Spleen (tissue), 11 donors: ENCODE measurements around the gene RAB3B. TPM values are rescaled to one million over a fixed set of nuclear protein-coding genes. Genes with fewer than 3 reads are reported as not detected.

Experiments used
- DNase-seq: peaks from one replicate; pipeline ENCODE4 v3.0.0-alpha.2; 2020
- H3K27ac ChIP-seq, 8 donors: fragments of 200-600 bp; sonication (generic) in 7 of 8; 1 replicate in 4 of 8; 2 replicates in 4 of 8; pipeline versions ENCODE4 v1.5.0 to v1.8.0; 2016 to 2021; ENCODE audit warnings: inconsistent platforms in 4 of 8, mild to moderate bottlenecking in 4 of 8, moderate library complexity in 1 of 8
- H3K27me3 ChIP-seq, 7 donors: fragments of 200-600 bp; sonication (generic) in 6 of 7; replicated peaks in 1 of 7; 1 replicate in 4 of 7; 2 replicates in 3 of 7; pipeline versions ENCODE4 v1.5.0 to v1.8.0; 2016 to 2021; ENCODE audit warnings: inconsistent platforms in 3 of 7, mild to moderate bottlenecking in 1 of 7
- H3K36me3 ChIP-seq, 6 donors: fragments of 200-600 bp; sonication (generic) in 5 of 6; 1 replicate in 4 of 6; 2 replicates in 2 of 6; pipeline versions ENCODE4 v1.5.0 to v1.8.0; 2016 to 2021; ENCODE audit warnings: inconsistent platforms in 2 of 6
- H3K4me1 ChIP-seq, 6 donors: fragments of 200-600 bp; sonication (generic) in 5 of 6; 1 replicate in 3 of 6; 2 replicates in 3 of 6; pipeline versions ENCODE4 v1.5.0 to v1.8.0; 2016 to 2021; ENCODE audit warnings: inconsistent platforms in 3 of 6
- H3K4me3 ChIP-seq, 8 donors: fragments of 200-600 bp; sonication (generic) in 7 of 8; 1 replicate in 4 of 8; 2 replicates in 4 of 8; pipeline versions ENCODE4 v1.5.0 to v1.8.0; 2016 to 2021; ENCODE audit warnings: inconsistent platforms in 4 of 8, mild to moderate bottlenecking in 4 of 8, moderate library complexity in 2 of 8
- H3K9me3 ChIP-seq, 8 donors: fragments of 200-600 bp; sonication (generic) in 7 of 8; 1 replicate in 4 of 8; 2 replicates in 4 of 8; pipeline versions ENCODE4 v1.5.0 to v1.8.0; 2016 to 2021; ENCODE audit warnings: inconsistent platforms in 4 of 8
- POLR2A ChIP-seq, 3 donors: fragments of 450-650 bp; IDR thresholded peaks; one replicate each; pipeline ENCODE4 v1.5.1; 2017; ENCODE audit warnings: antibody characterized with exemption in 3 of 3, mild to moderate bottlenecking in 1 of 3
- POLR2AphosphoS5 ChIP-seq, 3 donors: sonication (generic); formaldehyde crosslinking; IDR thresholded peaks; one replicate each; pipeline ENCODE4 v1.5.1; 2017; ENCODE audit warnings: antibody characterized with exemption in 3 of 3
- WGBS, 5 donors: extraction: QIAGEN DNeasy Blood & Tissue Kit in 3 of 5; methylation state at CpG; one replicate each; pipeline versions ENCODE4 v1.1.5 to v1.1.7; 2013 to 2018; 5-methylcytosine and 5-hydroxymethylcytosine counted together
- intact Hi-C: fragments of 100-400 bp; cut with DNase I; formaldehyde crosslinking; loops from one replicate; pipeline ENCODE4 v1.15.0; 2023; ENCODE audit warnings: low total_unique reads
- polyA plus RNA-seq, 3 donors: library from polyadenylated mRNA; stranded (reverse); fragments of 200-250 nt; gene quantifications; one replicate each; pipeline ENCODE4 v1.2.1, GENCODE V29; 2013
- total RNA-seq, 7 donors: library from RNA; depleted of rRNA in 3 of 7; stranded (reverse); fragments of >200 nt in 3 of 7; fragmentation: NEBNext Ultra II Directional in 4 of 7; extraction: Animal tissue kit (Norgen Biotek cat#: 25700) in 4 of 7; gene quantifications; one replicate each; pipeline versions ENCODE4 v1.1.0 to v1.2.1, GENCODE V29; 2016 to 2021
- TF ChIP-seq, protein P1 (sequence below), 11 experiments: fragments of 200-600 bp in 7 of 11; fragments of 450-650 bp in 4 of 11; sonication (generic) in 4 of 11; IDR thresholded peaks in 8 of 11; conservative IDR thresholded peaks in 3 of 11; 1 replicate in 7 of 11; 2 replicates in 4 of 11; pipeline versions ENCODE4 v1.4.0 to v1.8.0; 2016 to 2021; ENCODE audit warnings: antibody characterized with exemption in 11 of 11, inconsistent platforms in 4 of 11, mild to moderate bottlenecking in 1 of 11
- donor health status: healthy with polysubstance abuse.
- donor health status: DM: no; HTN: no; CAD: no; lungs with moderate emphysema.
- donor health status: DM: no; HTN: no; CAD: no.
- donor health status: Bipolar disorder and iron deficiency.
- donor health status: healthy.
- donor health status: DM: no; HTN: no; CAD: no.
- donor health status: DM: yes; HTN: yes; CAD: no.

RAB3B gene
- total and polyA plus RNA-seq, 10 donors, result 0.02 to 0.32 (median 0.13) TPM; not detected in 2

DNA sequence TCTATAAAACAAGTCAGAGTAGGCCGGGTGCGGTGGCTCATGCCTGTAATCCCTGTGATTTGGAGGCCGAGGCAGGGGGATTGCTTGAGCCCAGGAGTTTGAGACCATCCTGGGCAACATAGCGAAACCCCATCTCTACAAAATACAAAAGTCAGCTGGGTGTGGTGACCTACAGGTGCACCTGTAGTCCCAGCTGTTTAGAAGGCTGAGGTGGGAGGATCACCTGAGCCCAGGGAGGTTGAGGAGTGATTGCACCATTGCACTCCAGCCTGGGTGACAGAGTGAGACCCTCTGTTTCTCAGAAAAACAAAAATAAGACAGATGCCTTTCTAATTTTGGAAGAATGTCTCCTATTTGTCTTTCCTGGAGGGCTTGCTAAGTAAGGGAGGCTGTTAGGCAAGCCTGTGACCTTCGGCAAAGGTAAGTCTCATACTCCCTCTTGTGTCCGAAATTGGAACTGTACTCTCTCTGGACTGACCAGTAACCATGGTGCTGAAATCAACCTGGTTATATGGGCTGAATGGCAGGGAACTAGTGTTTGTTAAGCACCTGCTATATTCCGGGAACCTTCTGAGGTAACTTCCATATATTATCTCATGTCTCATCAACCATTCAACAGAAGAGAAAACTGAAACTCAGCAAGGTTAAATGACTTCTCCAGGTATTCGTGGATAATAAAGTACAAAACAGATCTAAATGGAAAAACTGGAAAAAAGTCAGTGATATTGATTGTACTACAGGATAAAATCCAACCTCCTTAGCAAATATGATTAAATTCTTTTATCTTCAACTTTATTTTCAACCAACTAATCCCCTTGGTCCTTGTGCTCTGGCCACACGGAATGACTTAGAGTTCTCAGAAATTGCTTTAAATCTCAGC, 11.8 kb upstream of the RAB3B start:
- TF ChIP-seq, protein P1, sequence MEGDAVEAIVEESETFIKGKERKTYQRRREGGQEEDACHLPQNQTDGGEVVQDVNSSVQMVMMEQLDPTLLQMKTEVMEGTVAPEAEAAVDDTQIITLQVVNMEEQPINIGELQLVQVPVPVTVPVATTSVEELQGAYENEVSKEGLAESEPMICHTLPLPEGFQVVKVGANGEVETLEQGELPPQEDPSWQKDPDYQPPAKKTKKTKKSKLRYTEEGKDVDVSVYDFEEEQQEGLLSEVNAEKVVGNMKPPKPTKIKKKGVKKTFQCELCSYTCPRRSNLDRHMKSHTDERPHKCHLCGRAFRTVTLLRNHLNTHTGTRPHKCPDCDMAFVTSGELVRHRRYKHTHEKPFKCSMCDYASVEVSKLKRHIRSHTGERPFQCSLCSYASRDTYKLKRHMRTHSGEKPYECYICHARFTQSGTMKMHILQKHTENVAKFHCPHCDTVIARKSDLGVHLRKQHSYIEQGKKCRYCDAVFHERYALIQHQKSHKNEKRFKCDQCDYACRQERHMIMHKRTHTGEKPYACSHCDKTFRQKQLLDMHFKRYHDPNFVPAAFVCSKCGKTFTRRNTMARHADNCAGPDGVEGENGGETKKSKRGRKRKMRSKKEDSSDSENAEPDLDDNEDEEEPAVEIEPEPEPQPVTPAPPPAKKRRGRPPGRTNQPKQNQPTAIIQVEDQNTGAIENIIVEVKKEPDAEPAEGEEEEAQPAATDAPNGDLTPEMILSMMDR (IDR thresholded peaks at IDR 0.05 in 8 of 11, conservative IDR thresholded peaks at IDR 0.05 in 3 of 11), result peak; percentile 83 to 94 (median 89)
- TF ChIP-seq POLR2A (IDR thresholded peaks at IDR 0.05), result no peak
- TF ChIP-seq POLR2AphosphoS5 (IDR thresholded peaks at IDR 0.05), result no peak
- Histone ChIP-seq H3K27ac (no peak overlapping the region), H3K9me3 (no peaks in the 10 kb centered on the region), H3K36me3 (no peaks in the 10 kb centered on the region), H3K27me3 (peaks cover 0 to 39% (median 0%) of the 10 kb centered on the region in 7 donors), H3K4me3 (no peak overlapping the region), H3K4me1 (no peaks in the 10 kb centered on the region)
- no peak for DNase-seq
- 48 to 57% (median 52%) methylated on average over 9 of the region's 9 CpGs for WGBS, 5 donors
- intact Hi-C loops, result loop anchor here (2.0 kb wide), 1 partner anchor 105 kb away; no protein-coding TSS in a partner anchor

DNA sequence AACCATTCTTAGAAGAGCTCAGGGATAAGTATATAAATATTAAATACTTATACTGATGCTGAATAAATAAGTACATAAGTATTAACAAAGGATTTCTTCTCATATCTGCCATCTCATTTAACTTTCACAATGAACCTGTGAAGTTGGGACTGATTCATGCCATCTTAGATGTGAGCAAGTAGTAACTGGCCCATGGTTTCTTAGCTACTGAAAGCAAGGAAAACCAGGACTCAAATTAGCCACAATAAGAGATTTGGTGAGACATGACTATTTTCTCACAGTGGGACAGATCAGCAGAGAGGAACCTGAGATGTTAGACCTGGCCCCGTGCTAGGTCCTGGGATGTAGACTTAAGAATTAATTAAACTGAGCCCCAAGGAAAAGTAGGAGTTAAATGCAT, 8.2 kb upstream of the RAB3B start:
- H3K4me1 ChIP-seq, result no peaks in the 10 kb centered on the region
- H3K36me3 ChIP-seq, result no peaks in the 10 kb centered on the region
- peaks cover 0 to 36% (median 0%) of the 10 kb centered on the region in 7 donors for H3K27me3 ChIP-seq
- intact Hi-C loops, result no loop called here
- no peak for TF ChIP-seq POLR2AphosphoS5 (IDR thresholded peaks at IDR 0.05)
- TF ChIP-seq, protein P1 (IDR thresholded peaks at IDR 0.05 in 8 of 11, conservative IDR thresholded peaks at IDR 0.05 in 3 of 11), result no peak
- TF ChIP-seq POLR2A (IDR thresholded peaks at IDR 0.05), result no peak
- DNase-seq, result no peak
- H3K27ac ChIP-seq, result no peak overlapping the region
- 79 to 96% (median 88%) methylated on average over 1 of the region's 1 CpG for WGBS, 5 donors
- no peaks in the 10 kb centered on the region for H3K9me3 ChIP-seq
- H3K4me3 ChIP-seq, result no peak overlapping the region

DNA sequence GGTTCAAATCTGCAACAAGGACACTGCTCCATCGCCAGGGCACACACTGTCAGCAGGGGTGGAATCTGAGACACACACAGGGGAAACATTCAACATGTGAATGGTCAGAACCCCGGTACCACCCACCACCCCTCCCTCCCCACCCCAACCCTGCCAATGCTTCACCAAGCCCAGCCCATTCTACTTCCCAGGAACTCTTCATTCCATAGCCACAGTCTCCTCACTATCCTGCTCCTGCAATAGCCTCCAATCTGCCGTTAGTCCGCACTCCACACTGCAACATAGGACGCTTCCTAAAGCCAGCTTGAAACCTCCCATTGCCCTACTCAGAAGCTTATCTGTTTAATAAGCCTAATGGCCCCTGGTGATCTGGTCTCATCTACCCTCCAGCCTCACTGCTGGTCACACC, 7.5 kb upstream of the RAB3B start:
- no peak overlapping the region for H3K27ac ChIP-seq
- H3K9me3 ChIP-seq, result no peaks in the 10 kb centered on the region
- H3K27me3 ChIP-seq, result peaks cover 0 to 36% (median 6%) of the 10 kb centered on the region in 7 donors
- DNase-seq, result no peak
- no peak overlapping the region for H3K4me3 ChIP-seq
- TF ChIP-seq POLR2A (IDR thresholded peaks at IDR 0.05) (no peak), POLR2AphosphoS5 (IDR thresholded peaks at IDR 0.05) (no peak)
- TF ChIP-seq, protein P1 (IDR thresholded peaks at IDR 0.05 in 8 of 11, conservative IDR thresholded peaks at IDR 0.05 in 3 of 11), result no peak
- no peaks in the 10 kb centered on the region for H3K36me3 ChIP-seq
- WGBS, 5 donors, result 59 to 69% (median 64%) methylated on average over 5 of the region's 5 CpGs
- intact Hi-C loops, result no loop called here
- no peaks in the 10 kb centered on the region for H3K4me1 ChIP-seq
